OCI-LY3 (cell line): ENCODE data around the gene HNRNPDL.

Source experiments
- H2AFZ ChIP-seq: fragments of 200-600, 300-600 bp; shearing (Covaris generic); 2 replicates; pipeline ENCODE4 v1.6.0; 2014; ENCODE audit warnings: antibody characterized with exemption, low read depth, low read length
- H3K27ac ChIP-seq: fragments of 200-600, 300-600 bp; sonication (generic); 2 replicates; pipeline ENCODE4 v1.5.1; 2014; ENCODE audit warnings: mild to moderate bottlenecking, low read length, moderate library complexity, mixed read lengths
- H3K27me3 ChIP-seq: fragments of 200-600, 300-600 bp; sonication (generic); 2 replicates; pipeline ENCODE4 v1.6.1; 2014; ENCODE audit warnings: low read depth, low read length, mixed read lengths
- H3K36me3 ChIP-seq: fragments of 200-600, 300-600 bp; sonication (generic); replicated peaks from 2 replicates; pipeline ENCODE3; 2014; ENCODE audit warnings: low read depth, low read length, mixed read lengths
- H3K4me1 ChIP-seq: fragments of 300-600, 200-600 bp; sonication (generic); 2 replicates; pipeline ENCODE4 v1.6.1; 2014; ENCODE audit warnings: low read length, mixed read lengths
- H3K4me2 ChIP-seq: fragments of 200-600, 300-600 bp; sonication (generic); 2 replicates; pipeline ENCODE4 v1.6.1; 2014; ENCODE audit warnings: low read length, mixed read lengths
- H3K4me3 ChIP-seq: fragments of 300-600, 200-600 bp; sonication (generic); 2 replicates; pipeline ENCODE4 v1.5.1; 2014; ENCODE audit warnings: antibody characterized with exemption, mild to moderate bottlenecking, low read length, moderate library complexity
- H3K79me2 ChIP-seq: fragments of 300-600, 200-600 bp; shearing (Covaris generic); 2 replicates; pipeline ENCODE4 v1.6.1; 2014; ENCODE audit warnings: mild to moderate bottlenecking, low read length, mixed read lengths
- H3K9ac ChIP-seq: fragments of 300-600, 200-600 bp; shearing (Covaris generic); 2 replicates; pipeline ENCODE4 v1.6.0; 2014; ENCODE audit warnings: mild to moderate bottlenecking, low read length, moderate library complexity
- H3K9me3 ChIP-seq: fragments of 200-600, 300-600 bp; shearing (Covaris generic); 2 replicates; pipeline ENCODE4 v1.6.1; 2014; ENCODE audit warnings: low read length, mixed read lengths; ENCODE audit not compliant: insufficient read depth
- H4K20me1 ChIP-seq: fragments of 200-600, 300-600 bp; sonication (generic); 2 replicates; pipeline ENCODE4 v1.6.1; 2016; ENCODE audit warnings: low read length, mixed read lengths; ENCODE audit not compliant: insufficient read depth
- CTCF ChIP-seq: fragments of 200-600, 300-600 bp; sonication (generic); IDR thresholded peaks from 2 replicates; pipeline ENCODE4 v1.5.1; 2014; ENCODE audit warnings: antibody characterized with exemption, low read length, low read depth
- EZH2phosphoT487 ChIP-seq: fragments of 200-600 bp; shearing (Covaris generic); IDR thresholded peaks from 2 replicates; pipeline ENCODE4 v1.6.1; 2018; ENCODE audit warnings: antibody characterized with exemption, mixed run types, low read depth

HNRNPDL gene

GRCh38 chr4:82382751-82383150 is 47.5 kb downstream of the HNRNPDL start:
- no peak overlapping the region for H3K4me2 ChIP-seq
- 0 out of 2 replicates have a peak, but pooled peaks cover 3% of the 10 kb centered on the region for H3K79me2 ChIP-seq
- no peak overlapping the region for H3K4me3 ChIP-seq
- no peaks in the 10 kb centered on the region for H3K4me1 ChIP-seq
- H3K27me3 ChIP-seq = no peaks in the 10 kb centered on the region
- H3K9me3 ChIP-seq = no peaks in the 10 kb centered on the region
- H3K36me3 ChIP-seq = peaks cover 13% of the 10 kb centered on the region
- no peak overlapping the region for H2AFZ ChIP-seq
- H3K9ac ChIP-seq = no peak overlapping the region
- no peak overlapping the region for H3K27ac ChIP-seq
- H4K20me1 ChIP-seq = no peaks in the 10 kb centered on the region
- TF ChIP-seq CTCF (no peak), EZH2phosphoT487 (no peak)

GRCh38 chr4:82381661-82382296 is 48.5 kb downstream of the HNRNPDL start:
- Histone ChIP-seq H3K27ac (no peak overlapping the region), H3K9ac (no peak overlapping the region), H4K20me1 (no peaks in the 10 kb centered on the region), H3K27me3 (no peaks in the 10 kb centered on the region), H3K79me2 (0 out of 2 replicates have a peak, but pooled peaks cover 6% of the 10 kb centered on the region), H3K36me3 (peaks cover 13% of the 10 kb centered on the region), H2AFZ (no peak overlapping the region), H3K4me2 (no peak overlapping the region), H3K4me1 (no peaks in the 10 kb centered on the region), H3K9me3 (no peaks in the 10 kb centered on the region), H3K4me3 (no peak overlapping the region)
- no peak for TF ChIP-seq CTCF
- no peak for TF ChIP-seq EZH2phosphoT487

GRCh38 chr4:82381235-82381634 is 49.0 kb downstream of the HNRNPDL start:
- H4K20me1 ChIP-seq = no peaks in the 10 kb centered on the region
- no peaks in the 10 kb centered on the region for H3K9me3 ChIP-seq
- no peak overlapping the region for H3K4me2 ChIP-seq
- H3K4me1 ChIP-seq = no peaks in the 10 kb centered on the region
- H3K79me2 ChIP-seq = peaks cover 10% of the 10 kb centered on the region
- no peak overlapping the region for H2AFZ ChIP-seq
- H3K27ac ChIP-seq = no peak overlapping the region
- TF ChIP-seq CTCF (no peak), EZH2phosphoT487 (no peak)
- no peak overlapping the region for H3K9ac ChIP-seq
- no peaks in the 10 kb centered on the region for H3K27me3 ChIP-seq
- no peak overlapping the region for H3K4me3 ChIP-seq
- H3K36me3 ChIP-seq = peaks cover 16% of the 10 kb centered on the region

- no peak overlapping the region for H3K4me3 ChIP-seq
- H4K20me1 ChIP-seq = no peaks in the 10 kb centered on the region
- peaks cover 14% of the 10 kb centered on the region for H3K79me2 ChIP-seq
- no peak for TF ChIP-seq CTCF
- no peak for TF ChIP-seq EZH2phosphoT487
- H3K9ac ChIP-seq = no peak overlapping the region
- no peaks in the 10 kb centered on the region for H3K27me3 ChIP-seq
- no peaks in the 10 kb centered on the region for H3K9me3 ChIP-seq
- H3K27ac ChIP-seq = no peak overlapping the region
- peaks cover 20% of the 10 kb centered on the region for H3K36me3 ChIP-seq
- no peak overlapping the region for H3K4me2 ChIP-seq
- H2AFZ ChIP-seq = no peak overlapping the region
- peaks cover 2% of the 10 kb centered on the region for H3K4me1 ChIP-seq
Measured at GRCh38 chr4:82380831-82381230, 49.4 kb downstream of the HNRNPDL start.
